Measurements from ENCODE around the gene RUBCNL. TPM values are rescaled to one million over a fixed set of nuclear protein-coding genes. Genes with fewer than 3 reads are reported as not detected.

RUBCNL gene
- total RNA-seq, 1 donor = 1.6 TPM

GRCh38 chr13:46343279-46343994, 43.6 kb downstream of the RUBCNL start:
- DNase-seq (ENCODE audit: low read depth in 2 of 3, low spot score in 2 of 3) = no peak

- DNase-seq (ENCODE audit: low read depth in 2 of 3, low spot score in 2 of 3) = no peak
Measured at GRCh38 chr13:46342538-46342937, 44.5 kb downstream of the RUBCNL start.

- peak in 1 of 3 donors; percentile 46 for DNase-seq (ENCODE audit: low read depth in 2 of 3, low spot score in 2 of 3)
Measured at GRCh38 chr13:46341112-46341711, 45.8 kb downstream of the RUBCNL start.

- no peak for DNase-seq (ENCODE audit: low read depth in 2 of 3, low spot score in 2 of 3)
Measured at GRCh38 chr13:46340631-46341111, 46.4 kb downstream of the RUBCNL start.

- DNase-seq (ENCODE audit: low read depth in 2 of 3, low spot score in 2 of 3) = no peak
Measured at GRCh38 chr13:46340011-46340410, 47.0 kb downstream of the RUBCNL start.

GRCh38 chr13:46339035-46339666, 47.9 kb downstream of the RUBCNL start:
- peak in 2 of 3 donors; percentile 70 to 83 for DNase-seq (ENCODE audit: low read depth in 2 of 3, low spot score in 2 of 3)

GRCh38 chr13:46337700-46338099, 49.4 kb downstream of the RUBCNL start:
- no peak for DNase-seq (ENCODE audit: low read depth in 2 of 3, low spot score in 2 of 3)

GRCh38 chr13:46334035-46334822, 52.8 kb downstream of the RUBCNL start:
- DNase-seq (ENCODE audit: low read depth in 2 of 3, low spot score in 2 of 3) = no peak

GRCh38 chr13:46332772-46333171, 54.3 kb downstream of the RUBCNL start:
- no peak for DNase-seq (ENCODE audit: low read depth in 2 of 3, low spot score in 2 of 3)

GRCh38 chr13:46329624-46330023, 57.4 kb downstream of the RUBCNL start:
- no peak for DNase-seq (ENCODE audit: low read depth in 2 of 3, low spot score in 2 of 3)

GRCh38 chr13:46327246-46327645, 59.8 kb downstream of the RUBCNL start:
- DNase-seq (ENCODE audit: low read depth in 2 of 3, low spot score in 2 of 3) = no peak

GRCh38 chr13:46324976-46325375, 62.1 kb downstream of the RUBCNL start:
- DNase-seq (ENCODE audit: low read depth in 2 of 3, low spot score in 2 of 3) = no peak

GRCh38 chr13:46321494-46322225, 65.4 kb downstream of the RUBCNL start:
- DNase-seq (ENCODE audit: low read depth in 2 of 3, low spot score in 2 of 3) = peak; percentile 50 to 84 (median 64)

GRCh38 chr13:46320821-46321220, 66.2 kb downstream of the RUBCNL start:
- no peak for DNase-seq (ENCODE audit: low read depth in 2 of 3, low spot score in 2 of 3)

- DNase-seq (ENCODE audit: low read depth in 2 of 3, low spot score in 2 of 3) = no peak
Measured at GRCh38 chr13:46320406-46320805, 66.6 kb downstream of the RUBCNL start.

GRCh38 chr13:46318986-46319385, 68.1 kb downstream of the RUBCNL start:
- DNase-seq (ENCODE audit: low read depth in 2 of 3, low spot score in 2 of 3) = no peak

GRCh38 chr13:46317120-46317519, 69.9 kb downstream of the RUBCNL start:
- DNase-seq (ENCODE audit: low read depth in 2 of 3, low spot score in 2 of 3) = no peak

- DNase-seq (ENCODE audit: low read depth in 2 of 3, low spot score in 2 of 3) = no peak
Measured at GRCh38 chr13:46315491-46316075, 71.5 kb downstream of the RUBCNL start.

GRCh38 chr13:46315036-46315435, 72.0 kb downstream of the RUBCNL start:
- no peak for DNase-seq (ENCODE audit: low read depth in 2 of 3, low spot score in 2 of 3)

- no peak for DNase-seq (ENCODE audit: low read depth in 2 of 3, low spot score in 2 of 3)
Measured at GRCh38 chr13:46314587-46314986, 72.5 kb downstream of the RUBCNL start.
